Measurements from ENCODE around the gene CACNB2. TPM values are rescaled to one million over a fixed set of nuclear protein-coding genes. Genes with fewer than 3 reads are reported as not detected.

CACNB2 gene
- total RNA-seq, 2 donors from 2014 or later = 5.5 to 17.4 TPM

GRCh38 chr10:18209241-18209640, 69.0 kb downstream of the CACNB2 start:
- DNase-seq (ENCODE audit: low spot score) = no peak
- H3K27ac ChIP-seq = no peak overlapping the region
- no peak overlapping the region for H3K4me3 ChIP-seq
- TF ChIP-seq POLR2A (IDR thresholded peaks at IDR 0.05) (no peak), POLR2AphosphoS5 (IDR thresholded peaks at IDR 0.05) (no peak)
- TF ChIP-seq, protein P1, sequence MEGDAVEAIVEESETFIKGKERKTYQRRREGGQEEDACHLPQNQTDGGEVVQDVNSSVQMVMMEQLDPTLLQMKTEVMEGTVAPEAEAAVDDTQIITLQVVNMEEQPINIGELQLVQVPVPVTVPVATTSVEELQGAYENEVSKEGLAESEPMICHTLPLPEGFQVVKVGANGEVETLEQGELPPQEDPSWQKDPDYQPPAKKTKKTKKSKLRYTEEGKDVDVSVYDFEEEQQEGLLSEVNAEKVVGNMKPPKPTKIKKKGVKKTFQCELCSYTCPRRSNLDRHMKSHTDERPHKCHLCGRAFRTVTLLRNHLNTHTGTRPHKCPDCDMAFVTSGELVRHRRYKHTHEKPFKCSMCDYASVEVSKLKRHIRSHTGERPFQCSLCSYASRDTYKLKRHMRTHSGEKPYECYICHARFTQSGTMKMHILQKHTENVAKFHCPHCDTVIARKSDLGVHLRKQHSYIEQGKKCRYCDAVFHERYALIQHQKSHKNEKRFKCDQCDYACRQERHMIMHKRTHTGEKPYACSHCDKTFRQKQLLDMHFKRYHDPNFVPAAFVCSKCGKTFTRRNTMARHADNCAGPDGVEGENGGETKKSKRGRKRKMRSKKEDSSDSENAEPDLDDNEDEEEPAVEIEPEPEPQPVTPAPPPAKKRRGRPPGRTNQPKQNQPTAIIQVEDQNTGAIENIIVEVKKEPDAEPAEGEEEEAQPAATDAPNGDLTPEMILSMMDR (IDR thresholded peaks at IDR 0.05) = no peak
- H3K36me3 ChIP-seq = no peaks in the 10 kb centered on the region
- no peaks in the 10 kb centered on the region for H3K4me1 ChIP-seq (replicated peaks)
- H3K27me3 ChIP-seq (replicated peaks; ENCODE audit: insufficient read depth) = no peaks in the 10 kb centered on the region
- intact Hi-C loops (cut with DNase I) = no loop called here
- no peaks in the 10 kb centered on the region for H3K9me3 ChIP-seq
- 57% methylated on average over 2 of the region's 2 CpGs for WGBS

- intact Hi-C loops (cut with DNase I) = loop anchor here (10.0 kb wide), 1 partner anchor 606 kb away; no protein-coding TSS in a partner anchor
- 70% methylated on average over 2 of the region's 2 CpGs for WGBS
Measured at GRCh38 chr10:18210711-18211110, 70.5 kb downstream of the CACNB2 start.

DNA sequence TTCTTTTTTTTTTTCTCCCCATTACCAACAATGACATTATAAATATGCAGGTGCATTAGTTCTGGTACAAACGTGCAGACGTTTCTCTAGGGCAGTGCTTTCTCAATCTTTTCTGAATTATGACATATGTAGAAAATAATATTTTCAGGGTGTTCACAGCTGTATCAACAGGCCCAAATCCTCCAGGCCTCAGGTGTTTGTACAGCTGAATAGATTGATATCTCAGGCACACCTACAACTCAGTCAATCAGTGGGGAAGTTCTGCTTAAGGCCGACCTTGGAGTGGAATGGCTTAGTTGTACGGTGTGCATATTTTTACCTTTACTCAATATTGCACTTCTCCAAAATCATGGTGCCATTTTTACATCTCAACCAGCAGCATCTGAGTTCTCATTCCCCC, 71.6 kb downstream of the CACNB2 start:
- TF ChIP-seq POLR2A (IDR thresholded peaks at IDR 0.05) (no peak), POLR2AphosphoS5 (IDR thresholded peaks at IDR 0.05) (no peak)
- TF ChIP-seq, protein P1 (IDR thresholded peaks at IDR 0.05) = no peak
- intact Hi-C loops (cut with DNase I) = loop anchor here (10.0 kb wide), 1 partner anchor 607 kb away; no protein-coding TSS in a partner anchor
- Histone ChIP-seq H3K36me3 (no peaks in the 10 kb centered on the region), H3K4me1 (replicated peaks) (no peaks in the 10 kb centered on the region), H3K27ac (no peak overlapping the region), H3K9me3 (no peaks in the 10 kb centered on the region), H3K27me3 (replicated peaks; ENCODE audit: insufficient read depth) (no peaks in the 10 kb centered on the region), H3K4me3 (no peak overlapping the region)
- no peak for DNase-seq (ENCODE audit: low spot score)
- WGBS = 65% methylated on average over 4 of the region's 4 CpGs

More at GRCh38 chr10:18210711-18211110, 70.5 kb downstream of the CACNB2 start:
- no peaks in the 10 kb centered on the region for H3K36me3 ChIP-seq
- H3K27ac ChIP-seq = no peak overlapping the region
- H3K27me3 ChIP-seq (replicated peaks; ENCODE audit: insufficient read depth) = no peaks in the 10 kb centered on the region
- H3K9me3 ChIP-seq = no peaks in the 10 kb centered on the region
- TF ChIP-seq POLR2AphosphoS5 (IDR thresholded peaks at IDR 0.05) (no peak), POLR2A (IDR thresholded peaks at IDR 0.05) (no peak)
- TF ChIP-seq, protein P1 (IDR thresholded peaks at IDR 0.05) = no peak
- no peaks in the 10 kb centered on the region for H3K4me1 ChIP-seq (replicated peaks)
- no peak for DNase-seq (ENCODE audit: low spot score)
- H3K4me3 ChIP-seq = no peak overlapping the region

DNA sequence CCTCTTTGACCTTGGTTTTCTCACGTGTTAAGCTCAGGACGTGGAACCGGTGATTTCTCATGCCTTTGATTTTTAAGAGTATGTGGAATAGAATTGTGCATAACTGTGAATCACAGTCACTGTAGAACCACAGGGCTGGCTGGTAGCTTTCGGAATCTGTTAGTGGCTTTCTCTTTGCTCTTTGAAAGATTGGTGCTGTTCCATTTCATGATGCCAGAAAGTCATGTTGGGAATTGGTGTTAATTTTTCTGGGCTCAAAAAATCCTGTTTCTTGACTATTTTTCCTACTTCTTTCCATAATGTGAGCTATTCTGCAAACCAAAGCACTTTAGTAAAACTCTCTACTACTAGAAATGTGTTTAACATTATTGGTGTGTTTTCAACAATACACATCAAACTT, 73.0 kb downstream of the CACNB2 start:
- Histone ChIP-seq H3K27me3 (replicated peaks; ENCODE audit: insufficient read depth) (no peaks in the 10 kb centered on the region), H3K27ac (no peak overlapping the region), H3K4me3 (no peak overlapping the region), H3K4me1 (replicated peaks) (no peaks in the 10 kb centered on the region), H3K36me3 (no peaks in the 10 kb centered on the region), H3K9me3 (no peaks in the 10 kb centered on the region)
- no peak for TF ChIP-seq POLR2A (IDR thresholded peaks at IDR 0.05)
- TF ChIP-seq, protein P1 (IDR thresholded peaks at IDR 0.05) = no peak
- no peak for TF ChIP-seq POLR2AphosphoS5 (IDR thresholded peaks at IDR 0.05)
- intact Hi-C loops (cut with DNase I) = loop anchor here (10.0 kb wide), 1 partner anchor 608 kb away; no protein-coding TSS in a partner anchor
- DNase-seq (ENCODE audit: low spot score) = no peak
- 85% methylated on average over 4 of the region's 4 CpGs for WGBS

All from prostate gland (tissue), 2 donors.